ENCODE data around the gene ELOVL4.

Gene ELOVL4

GRCh38 chr6:79874531-79875134 lies 72.7 kb downstream of the ELOVL4 start:
- Histone ChIP-seq H3K9ac (ENCODE audit: low read depth in 1 of 2, low read length in 2 of 2) (no peak overlapping the region), H3K27ac (ENCODE audit: low read depth, low read length) (no peak overlapping the region), H3K27me3 (ENCODE audit: control insufficient read depth in 1 of 2, insufficient read depth in 2 of 2, low read length in 2 of 2) (no peaks in the 10 kb centered on the region), H3K4me1 (ENCODE audit: control insufficient read depth in 1 of 2, insufficient read depth in 2 of 2, low read length in 2 of 2) (peaks cover 0 to 3% of the 10 kb centered on the region in 2 donors), H3K36me3 (ENCODE audit: control insufficient read depth in 1 of 2, insufficient read depth in 2 of 2, low read length in 2 of 2) (no peaks in the 10 kb centered on the region), H3K9me3 (ENCODE audit: control insufficient read depth in 1 of 2, low read length in 2 of 2) (no peaks in the 10 kb centered on the region), H3K4me3 (ENCODE audit: low read depth in 1 of 2, low read length in 2 of 2) (no peak overlapping the region)

GRCh38 chr6:79872986-79873385 lies 74.4 kb downstream of the ELOVL4 start:
- no peak overlapping the region for H3K27ac ChIP-seq (ENCODE audit: low read depth, low read length)
- no peaks in the 10 kb centered on the region for H3K36me3 ChIP-seq (ENCODE audit: control insufficient read depth in 1 of 2, insufficient read depth in 2 of 2, low read length in 2 of 2)
- no peaks in the 10 kb centered on the region for H3K27me3 ChIP-seq (ENCODE audit: control insufficient read depth in 1 of 2, insufficient read depth in 2 of 2, low read length in 2 of 2)
- H3K4me1 ChIP-seq (ENCODE audit: control insufficient read depth in 1 of 2, insufficient read depth in 2 of 2, low read length in 2 of 2): peaks cover 3 to 5% of the 10 kb centered on the region in 2 donors
- H3K9me3 ChIP-seq (ENCODE audit: control insufficient read depth in 1 of 2, low read length in 2 of 2): no peaks in the 10 kb centered on the region
- H3K9ac ChIP-seq (ENCODE audit: low read depth in 1 of 2, low read length in 2 of 2): no peak overlapping the region
- no peak overlapping the region for H3K4me3 ChIP-seq (ENCODE audit: low read depth in 1 of 2, low read length in 2 of 2)

GRCh38 chr6:79872303-79872702 lies 75.0 kb downstream of the ELOVL4 start:
- Histone ChIP-seq H3K9ac (ENCODE audit: low read depth in 1 of 2, low read length in 2 of 2) (no peak overlapping the region), H3K27me3 (ENCODE audit: control insufficient read depth in 1 of 2, insufficient read depth in 2 of 2, low read length in 2 of 2) (no peaks in the 10 kb centered on the region), H3K4me1 (ENCODE audit: control insufficient read depth in 1 of 2, insufficient read depth in 2 of 2, low read length in 2 of 2) (peaks cover 3 to 5% of the 10 kb centered on the region in 2 donors), H3K27ac (ENCODE audit: low read depth, low read length) (no peak overlapping the region), H3K4me3 (ENCODE audit: low read depth in 1 of 2, low read length in 2 of 2) (no peak overlapping the region), H3K36me3 (ENCODE audit: control insufficient read depth in 1 of 2, insufficient read depth in 2 of 2, low read length in 2 of 2) (no peaks in the 10 kb centered on the region), H3K9me3 (ENCODE audit: control insufficient read depth in 1 of 2, low read length in 2 of 2) (no peaks in the 10 kb centered on the region)

- Histone ChIP-seq H3K9ac (ENCODE audit: low read depth in 1 of 2, low read length in 2 of 2) (peak overlapping the region in 1 of 2 donors; percentile 7), H3K36me3 (ENCODE audit: control insufficient read depth in 1 of 2, insufficient read depth in 2 of 2, low read length in 2 of 2) (no peaks in the 10 kb centered on the region), H3K4me3 (ENCODE audit: low read depth in 1 of 2, low read length in 2 of 2) (peak overlapping the region; percentile 52 to 62)
Measured at GRCh38 chr6:79869600-79870084, 77.7 kb downstream of the ELOVL4 start.

GRCh38 chr6:79869184-79869583 lies 78.2 kb downstream of the ELOVL4 start:
- Histone ChIP-seq H3K27ac (ENCODE audit: low read depth, low read length) (no peak overlapping the region), H3K9me3 (ENCODE audit: control insufficient read depth in 1 of 2, low read length in 2 of 2) (no peaks in the 10 kb centered on the region), H3K27me3 (ENCODE audit: control insufficient read depth in 1 of 2, insufficient read depth in 2 of 2, low read length in 2 of 2) (no peaks in the 10 kb centered on the region), H3K9ac (ENCODE audit: low read depth in 1 of 2, low read length in 2 of 2) (no peak overlapping the region), H3K4me1 (ENCODE audit: control insufficient read depth in 1 of 2, insufficient read depth in 2 of 2, low read length in 2 of 2) (peaks cover 3 to 5% of the 10 kb centered on the region in 2 donors), H3K4me3 (ENCODE audit: low read depth in 1 of 2, low read length in 2 of 2) (no peak overlapping the region), H3K36me3 (ENCODE audit: control insufficient read depth in 1 of 2, insufficient read depth in 2 of 2, low read length in 2 of 2) (no peaks in the 10 kb centered on the region)

More at GRCh38 chr6:79869600-79870084, 77.7 kb downstream of the ELOVL4 start:
- Histone ChIP-seq H3K27me3 (ENCODE audit: control insufficient read depth in 1 of 2, insufficient read depth in 2 of 2, low read length in 2 of 2) (no peaks in the 10 kb centered on the region), H3K9me3 (ENCODE audit: control insufficient read depth in 1 of 2, low read length in 2 of 2) (no peaks in the 10 kb centered on the region), H3K27ac (ENCODE audit: low read depth, low read length) (no peak overlapping the region), H3K4me1 (ENCODE audit: control insufficient read depth in 1 of 2, insufficient read depth in 2 of 2, low read length in 2 of 2) (peaks cover 3 to 5% of the 10 kb centered on the region in 2 donors)

- peaks cover 3 to 5% of the 10 kb centered on the region in 2 donors for H3K4me1 ChIP-seq (ENCODE audit: control insufficient read depth in 1 of 2, insufficient read depth in 2 of 2, low read length in 2 of 2)
- no peaks in the 10 kb centered on the region for H3K27me3 ChIP-seq (ENCODE audit: control insufficient read depth in 1 of 2, insufficient read depth in 2 of 2, low read length in 2 of 2)
- H3K27ac ChIP-seq (ENCODE audit: low read depth, low read length): no peak overlapping the region
- no peaks in the 10 kb centered on the region for H3K9me3 ChIP-seq (ENCODE audit: control insufficient read depth in 1 of 2, low read length in 2 of 2)
- H3K9ac ChIP-seq (ENCODE audit: low read depth in 1 of 2, low read length in 2 of 2): no peak overlapping the region
- H3K36me3 ChIP-seq (ENCODE audit: control insufficient read depth in 1 of 2, insufficient read depth in 2 of 2, low read length in 2 of 2): no peaks in the 10 kb centered on the region
- no peak overlapping the region for H3K4me3 ChIP-seq (ENCODE audit: low read depth in 1 of 2, low read length in 2 of 2)
Measured at GRCh38 chr6:79868098-79868722, 79.1 kb downstream of the ELOVL4 start.

Data from duodenal mucosa (tissue), 2 donors.